A673 (cell line): Measurements from ENCODE around the gene ALDH1L1. TPM values are rescaled to one million over a fixed set of nuclear protein-coding genes. Genes with fewer than 3 reads are reported as not detected.
"Not testable (repeated sequence)": the region's sequence is repeated elsewhere in the genome, so short reads cannot be mapped to it uniquely, and the experiment has no call there.

Experiments
- BruUV-seq: library from RNA; stranded (reverse); fragments of 400-500 nt; replicated peaks from 2 replicates; lab custom pipeline; 2021; lab: Mats Ljungman, UMichigan
- CTCF ChIA-PET: fragments of 300-600 bp; sonication (Branson Sonifier 250); formaldehyde crosslinking; loops from one replicate; lab custom pipeline; 2022; ENCODE audit warnings: antibody characterized with exemption; lab: Charles Lee
- POLR2A ChIA-PET: fragments of 300-600 bp; sonication (Branson Sonifier 250); formaldehyde crosslinking; loops from one replicate; lab custom pipeline; 2022; ENCODE audit warnings: antibody characterized with exemption; ENCODE audit not compliant: low non-redundant PET; lab: Charles Lee
- DNase-seq: peaks from one replicate; pipeline ENCODE4 v3.0.0-alpha.2; 2015; ENCODE audit warnings: low spot score
- H3K27ac ChIP-seq: fragments of 200-600 bp; sonication (generic); 2 replicates; pipeline ENCODE4 v1.5.1; 2016; ENCODE audit warnings: mixed run types, low read depth, mild to moderate bottlenecking, mixed read lengths, antibody characterized with exemption, low read length; ENCODE audit not compliant: poor library complexity, severe bottlenecking
- H3K27me3 ChIP-seq: fragments of 200-600 bp; sonication (generic); replicated peaks from 2 replicates; pipeline ENCODE4 v1.6.1; 2017; ENCODE audit warnings: mixed run types, low read depth, mild to moderate bottlenecking, mixed read lengths, antibody characterized with exemption, low read length; ENCODE audit not compliant: insufficient read depth, poor library complexity
- H3K36me3 ChIP-seq: fragments of 200-600 bp; sonication (generic); 2 replicates; pipeline ENCODE4 v1.6.1; 2016; ENCODE audit warnings: mixed run types, mild to moderate bottlenecking, mixed read lengths, antibody characterized with exemption, low read length; ENCODE audit not compliant: insufficient read depth, poor library complexity, severe bottlenecking
- H3K4me1 ChIP-seq: fragments of 200-600 bp; sonication (generic); 2 replicates; pipeline ENCODE4 v1.6.1; 2017; ENCODE audit warnings: mixed run types, mild to moderate bottlenecking, mixed read lengths, antibody characterized with exemption, low read length; ENCODE audit not compliant: insufficient read depth, poor library complexity, severe bottlenecking
- H3K4me3 ChIP-seq: fragments of 200-600 bp; sonication (generic); 2 replicates; pipeline ENCODE4 v1.5.1; 2016; ENCODE audit warnings: low read depth, mixed run types, mild to moderate bottlenecking, mixed read lengths, low read length; ENCODE audit not compliant: poor library complexity, severe bottlenecking
- H3K9me3 ChIP-seq: fragments of 200-600 bp; sonication (generic); 2 replicates; pipeline ENCODE4 v1.6.1; 2016; ENCODE audit warnings: mixed run types, low read depth, mild to moderate bottlenecking, mixed read lengths, antibody characterized with exemption, low read length; ENCODE audit not compliant: poor library complexity, severe bottlenecking
- EZH2 ChIP-seq: fragments of 200-600 bp; sonication (generic); IDR thresholded peaks from 2 replicates; pipeline ENCODE4 v1.6.1; 2017; ENCODE audit warnings: borderline replicate concordance, low read depth, mild to moderate bottlenecking, mixed read lengths, antibody characterized with exemption, low read length; ENCODE audit not compliant: poor library complexity, severe bottlenecking
- intact Hi-C: fragments of 100-400 bp; cut with micrococcal nuclease; formaldehyde crosslinking; loops from one replicate; pipeline ENCODE4 v1.10.0; 2022; ENCODE audit not compliant: unreplicated experiment
- total RNA-seq: library from RNA; stranded (reverse); gene quantifications from 2 replicates; pipeline ENCODE4 v1.2.3, GENCODE V29; 2021
- TF ChIP-seq, protein P1 (sequence below): fragments of 300-800, 200-600 bp; sonication (generic); conservative IDR thresholded peaks from 2 replicates; pipeline ENCODE4 v1.5.1; 2017; ENCODE audit warnings: low read depth, mild to moderate bottlenecking, antibody characterized with exemption, low read length, moderate library complexity, mixed read lengths

ALDH1L1 gene
- total RNA-seq, 1 experiment from 2014 or later: 16.9 TPM

DNA sequence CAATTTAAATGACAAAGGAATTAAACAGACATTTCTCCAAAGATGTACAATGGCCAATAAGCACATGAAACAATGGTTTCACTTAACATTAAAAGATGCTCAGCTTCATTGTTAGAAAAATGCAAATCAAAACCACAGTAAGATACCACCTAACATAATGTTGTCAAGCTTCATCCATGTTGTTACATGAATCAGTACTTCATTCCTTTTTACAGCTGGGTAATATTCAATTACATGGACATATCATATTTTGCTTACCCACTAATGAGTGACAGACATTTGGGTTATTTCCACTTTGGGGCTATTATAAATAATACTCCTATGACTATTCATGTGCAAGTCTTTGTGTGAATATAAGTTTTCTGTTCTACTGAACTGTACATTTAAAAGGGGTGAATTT lies 104.2 kb downstream of the ALDH1L1 start:
- H3K36me3 ChIP-seq: no peaks in the 10 kb centered on the region
- no peaks in the 10 kb centered on the region for H3K4me1 ChIP-seq
- TF ChIP-seq, protein P1, sequence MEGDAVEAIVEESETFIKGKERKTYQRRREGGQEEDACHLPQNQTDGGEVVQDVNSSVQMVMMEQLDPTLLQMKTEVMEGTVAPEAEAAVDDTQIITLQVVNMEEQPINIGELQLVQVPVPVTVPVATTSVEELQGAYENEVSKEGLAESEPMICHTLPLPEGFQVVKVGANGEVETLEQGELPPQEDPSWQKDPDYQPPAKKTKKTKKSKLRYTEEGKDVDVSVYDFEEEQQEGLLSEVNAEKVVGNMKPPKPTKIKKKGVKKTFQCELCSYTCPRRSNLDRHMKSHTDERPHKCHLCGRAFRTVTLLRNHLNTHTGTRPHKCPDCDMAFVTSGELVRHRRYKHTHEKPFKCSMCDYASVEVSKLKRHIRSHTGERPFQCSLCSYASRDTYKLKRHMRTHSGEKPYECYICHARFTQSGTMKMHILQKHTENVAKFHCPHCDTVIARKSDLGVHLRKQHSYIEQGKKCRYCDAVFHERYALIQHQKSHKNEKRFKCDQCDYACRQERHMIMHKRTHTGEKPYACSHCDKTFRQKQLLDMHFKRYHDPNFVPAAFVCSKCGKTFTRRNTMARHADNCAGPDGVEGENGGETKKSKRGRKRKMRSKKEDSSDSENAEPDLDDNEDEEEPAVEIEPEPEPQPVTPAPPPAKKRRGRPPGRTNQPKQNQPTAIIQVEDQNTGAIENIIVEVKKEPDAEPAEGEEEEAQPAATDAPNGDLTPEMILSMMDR: no peak
- no peak for TF ChIP-seq EZH2
- H3K27ac ChIP-seq: no peak overlapping the region
- no peaks in the 10 kb centered on the region for H3K27me3 ChIP-seq
- no peaks in the 10 kb centered on the region for H3K9me3 ChIP-seq
- BruUV-seq: no TSS peak
- DNase-seq: no peak
- intact Hi-C loops: no loop called here
- H3K4me3 ChIP-seq: no peak overlapping the region
- ChIA-PET POLR2A (no interaction called here), CTCF (no interaction called here)

DNA sequence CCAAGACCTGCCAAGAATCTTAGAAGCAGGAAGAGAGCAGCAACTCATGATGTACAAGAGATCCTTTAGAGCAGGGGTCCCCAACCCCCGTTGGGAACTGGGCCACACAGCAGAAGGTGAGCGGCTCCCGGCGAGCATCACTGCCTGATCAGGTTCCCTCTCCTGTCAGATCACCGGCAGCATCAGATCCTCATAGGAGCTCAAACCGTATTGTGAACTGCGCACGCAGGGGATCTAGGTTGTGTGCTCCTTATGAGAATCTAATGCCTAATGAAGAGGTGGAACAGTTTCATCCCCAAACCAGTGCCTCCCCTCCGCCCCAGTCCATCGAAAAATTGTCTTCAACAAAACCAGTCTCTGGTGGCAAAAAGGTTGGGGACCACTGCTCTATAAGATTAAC lies 110.2 kb downstream of the ALDH1L1 start:
- POLR2A ChIA-PET: no interaction called here
- DNase-seq: no peak
- Histone ChIP-seq H3K27me3 (no peaks in the 10 kb centered on the region), H3K36me3 (no peaks in the 10 kb centered on the region), H3K4me3 (no peak overlapping the region), H3K9me3 (no peaks in the 10 kb centered on the region), H3K27ac (no peak overlapping the region), H3K4me1 (no peaks in the 10 kb centered on the region)
- TF ChIP-seq EZH2: no peak
- TF ChIP-seq, protein P1: no peak
- CTCF ChIA-PET: no interaction called here
- intact Hi-C loops: no loop called here
- BruUV-seq: no TSS peak

DNA sequence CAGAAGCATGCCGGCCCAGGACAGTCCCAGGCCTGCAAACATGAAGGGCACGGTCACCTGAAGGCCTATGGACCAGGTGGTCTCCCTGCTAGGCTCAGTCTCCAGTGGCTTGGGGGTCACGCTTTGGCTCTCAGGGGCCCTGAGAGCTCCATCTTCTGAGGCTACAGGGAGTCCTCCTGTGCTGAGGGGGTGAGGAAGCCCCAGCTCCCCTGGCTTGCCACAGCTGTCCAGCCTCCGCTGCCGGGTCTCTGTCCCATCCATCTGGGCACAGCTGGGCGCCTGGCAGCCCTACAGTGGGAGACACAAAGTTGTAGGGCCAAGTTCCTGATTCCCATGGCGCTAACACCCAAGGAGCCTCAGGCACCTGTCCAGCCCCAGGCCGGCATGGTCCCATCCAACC lies 112.4 kb downstream of the ALDH1L1 start:
- H3K9me3 ChIP-seq: no peaks in the 10 kb centered on the region
- CTCF ChIA-PET: no interaction called here
- DNase-seq: no peak
- POLR2A ChIA-PET: no interaction called here
- TF ChIP-seq, protein P1: no peak
- no peak for TF ChIP-seq EZH2
- no peaks in the 10 kb centered on the region for H3K27me3 ChIP-seq
- no peaks in the 10 kb centered on the region for H3K36me3 ChIP-seq
- no TSS peak for BruUV-seq
- intact Hi-C loops: no loop called here
- H3K4me3 ChIP-seq: no peak overlapping the region
- H3K27ac ChIP-seq: no peak overlapping the region
- H3K4me1 ChIP-seq: no peaks in the 10 kb centered on the region

DNA sequence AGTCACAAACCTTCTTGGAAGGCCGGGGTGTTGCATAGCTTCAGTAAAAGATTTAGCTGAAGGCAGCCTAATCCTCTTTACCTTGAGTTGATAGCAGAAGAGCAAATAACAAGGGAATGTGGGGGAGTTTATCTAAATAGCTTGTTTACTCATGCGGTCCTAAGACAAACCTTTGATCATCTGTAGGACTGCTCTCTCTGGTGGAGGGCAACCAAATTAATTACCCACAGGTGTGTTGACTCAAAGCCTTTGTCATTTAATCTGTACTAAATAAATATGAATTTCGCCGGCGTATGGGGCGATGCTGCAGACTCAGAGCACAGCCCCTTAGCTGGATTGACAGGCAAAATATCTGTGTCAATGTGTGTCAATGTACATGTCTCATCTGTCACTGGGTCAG lies 113.7 kb downstream of the ALDH1L1 start:
- H3K36me3 ChIP-seq, H3K4me1 ChIP-seq, H3K9me3 ChIP-seq, CTCF ChIA-PET, BruUV-seq, H3K27ac ChIP-seq, POLR2A ChIA-PET, H3K27me3 ChIP-seq, H3K4me3 ChIP-seq, intact Hi-C loops, DNase-seq: not testable (repeated sequence)
